IMR-90 (cell line): ENCODE measurements around the gene CNOT6. TPM values are rescaled to one million over a fixed set of nuclear protein-coding genes. Genes with fewer than 3 reads are reported as not detected.

Source experiments
- ATAC-seq: fragments of 200-7000 bp; cut with Tn5 transposase; 2 replicates; pipeline ENCODE4 v1.9.1; 2020; ENCODE audit warnings: low read depth, mild to moderate bottlenecking, moderate library complexity
- BruUV-seq: library from RNA; stranded (reverse); fragments of 400-500 nt; replicated peaks from 2 replicates; lab custom pipeline; 2021; lab: Mats Ljungman, UMichigan
- CTCF ChIA-PET: fragments of 300-600 bp; formaldehyde crosslinking; extraction: SDS; loops from one replicate; lab custom pipeline; 2021; ENCODE audit warnings: antibody characterized with exemption; lab: Yijun Ruan, JAX
- POLR2A ChIA-PET: fragments of 300-600 bp; sonication (Branson Sonifier 250); formaldehyde crosslinking; loops from one replicate; lab custom pipeline; 2022; ENCODE audit warnings: antibody characterized with exemption; ENCODE audit not compliant: unreplicated experiment; lab: Charles Lee
- DNase-seq: peaks from one replicate; pipeline ENCODE4 v3.0.0; 2013
- H2AFZ ChIP-seq: replicated peaks from 2 replicates; pipeline ENCODE3; 2013; ENCODE audit warnings: low read length, mild to moderate bottlenecking; ENCODE audit not compliant: poor library complexity
- H2AK5ac ChIP-seq: 2 replicates; pipeline ENCODE4 v1.6.1; 2013; ENCODE audit warnings: low read depth, low read length, inconsistent platforms
- H2AK9ac ChIP-seq: replicated peaks from 2 replicates; pipeline ENCODE3; 2013; ENCODE audit warnings: mild to moderate bottlenecking, low read depth, low read length, moderate library complexity; ENCODE audit not compliant: poor library complexity
- H2BK120ac ChIP-seq: 2 replicates; pipeline ENCODE4 v1.6.1; 2013; ENCODE audit warnings: low read depth, low read length, inconsistent platforms
- H2BK15ac ChIP-seq: 3 replicates; pipeline ENCODE4 v1.6.1; 2013; ENCODE audit warnings: low read depth, low read length, inconsistent platforms
- H2BK20ac ChIP-seq: 2 replicates; pipeline ENCODE4 v1.6.1; 2013; ENCODE audit warnings: low read depth, mild to moderate bottlenecking, inconsistent platforms, low read length, moderate library complexity
- H2BK5ac ChIP-seq: 2 replicates; pipeline ENCODE4 v1.6.1; 2013; ENCODE audit warnings: mild to moderate bottlenecking, low read depth, low read length, inconsistent platforms; ENCODE audit not compliant: poor library complexity, severe bottlenecking
- H3K14ac ChIP-seq: replicated peaks from 2 replicates; pipeline ENCODE4 v1.6.1; 2013; ENCODE audit warnings: low read depth, low read length, inconsistent platforms
- H3K18ac ChIP-seq: 2 replicates; pipeline ENCODE4 v1.6.1; 2013; ENCODE audit warnings: low read depth, low read length, control low read depth
- H3K23ac ChIP-seq: 2 replicates; pipeline ENCODE4 v1.6.1; 2013; ENCODE audit warnings: low read depth, low read length, inconsistent platforms
- H3K27ac ChIP-seq: 2 replicates; pipeline ENCODE4 v1.5.1; 2013; ENCODE audit warnings: mild to moderate bottlenecking, control low read depth, low read length; ENCODE audit not compliant: insufficient read depth
- H3K27me3 ChIP-seq: 2 replicates; pipeline ENCODE4 v1.6.1; 2013; ENCODE audit warnings: low read length; ENCODE audit not compliant: control insufficient read depth, insufficient read depth
- H3K36me3 ChIP-seq: 2 replicates; pipeline ENCODE4 v1.6.1; 2013; ENCODE audit warnings: low read length, mixed read lengths; ENCODE audit not compliant: control insufficient read depth, insufficient read depth
- H3K4ac ChIP-seq: 2 replicates; pipeline ENCODE4 v1.6.1; 2013; ENCODE audit warnings: low read depth, low read length, inconsistent platforms
- H3K4me1 ChIP-seq: 2 replicates; pipeline ENCODE4 v1.6.1; 2013; ENCODE audit warnings: low read length, mixed read lengths; ENCODE audit not compliant: control insufficient read depth, insufficient read depth
- H3K4me2 ChIP-seq: 2 replicates; pipeline ENCODE4 v1.6.1; 2013; ENCODE audit warnings: low read depth, mild to moderate bottlenecking, control low read depth, low read length, moderate library complexity
- H3K4me3 ChIP-seq: 2 replicates; pipeline ENCODE4 v1.5.1; 2013; ENCODE audit warnings: low read depth, mild to moderate bottlenecking, control low read depth, low read length, moderate library complexity; ENCODE audit not compliant: insufficient read depth
- H3K56ac ChIP-seq: 2 replicates; pipeline ENCODE4 v1.6.1; 2013; ENCODE audit warnings: low read length, inconsistent platforms; ENCODE audit not compliant: insufficient read depth; ENCODE audit errors: extremely low read depth
- H3K79me1 ChIP-seq, 2 experiments: 2 replicates each; pipeline ENCODE4 v1.6.1; 2013; ENCODE audit warnings: low read length in 2 of 2, inconsistent platforms in 1 of 2, low read depth in 1 of 2
- H3K9ac ChIP-seq: 2 replicates; pipeline ENCODE4 v1.6.1; 2013; ENCODE audit warnings: low read depth, low read length, control low read depth
- H3K9me1 ChIP-seq: 2 replicates; pipeline ENCODE4 v1.6.1; 2013; ENCODE audit warnings: low read length, inconsistent platforms; ENCODE audit not compliant: insufficient read depth
- H3K9me3 ChIP-seq: 2 replicates; pipeline ENCODE4 v1.6.1; 2013; ENCODE audit warnings: low read length; ENCODE audit not compliant: control insufficient read depth, insufficient read depth
- H4K20me1 ChIP-seq: 2 replicates; pipeline ENCODE4 v1.6.1; 2013; ENCODE audit warnings: low read length, inconsistent platforms; ENCODE audit not compliant: insufficient read depth
- H4K5ac ChIP-seq: 2 replicates; pipeline ENCODE4 v1.6.1; 2013; ENCODE audit warnings: mild to moderate bottlenecking, low read depth, low read length, control low read depth
- H4K8ac ChIP-seq, 2 experiments: 2 replicates each; pipeline ENCODE4 v1.6.1; 2013; ENCODE audit warnings: low read depth in 2 of 2, low read length in 2 of 2, control low read depth in 1 of 2, inconsistent platforms in 1 of 2
- H4K91ac ChIP-seq: 2 replicates; pipeline ENCODE4 v1.6.1; 2013; ENCODE audit warnings: low read depth, low read length, inconsistent platforms; ENCODE audit not compliant: insufficient read depth
- CTCF ChIP-seq: conservative IDR thresholded peaks from 2 replicates; pipeline ENCODE4 v1.5.1; 2012; ENCODE audit warnings: mild to moderate bottlenecking, low read depth, low read length, improper control_type of control experiment
- RAD21 ChIP-seq: IDR thresholded peaks from 2 replicates; pipeline ENCODE4 v1.6.1; 2012; ENCODE audit warnings: low read length, improper control_type of control experiment
- WGBS, 2 experiments: methylation state at CpG; one replicate each; pipeline versions ENCODE4 v1.1.5 to v1.1.7; 2013; ENCODE audit warnings: missing lambda C conversion rate in 2 of 2; ENCODE audit not compliant: insufficient read length in 1 of 2; ENCODE audit errors: extremely low coverage in 2 of 2; 5-methylcytosine and 5-hydroxymethylcytosine counted together
- dilution Hi-C: fragments of 300-500 bp; cut with HindIII; formaldehyde crosslinking; loops from one replicate; pipeline ENCODE4 v1.14.3; 2018; ENCODE audit warnings: low sequenced_read_pairs; ENCODE audit not compliant: unreplicated experiment
- in situ Hi-C: fragments of 300-500 bp; cut with MboI; formaldehyde crosslinking; loops from 3 replicates; pipeline ENCODE4 v1.14.3; 2019; ENCODE audit warnings: low sequenced_read_pairs, inconsistent platforms, mixed read lengths
- intact Hi-C: fragments of 100-400 bp; cut with micrococcal nuclease; formaldehyde crosslinking; loops from 2 replicates; pipeline ENCODE4 v1.10.0; 2022
- polyA plus RNA-seq, 3 experiments: library from polyadenylated mRNA; depleted of rRNA; stranded (reverse); fragments of >200 nt; gene quantifications; 2 replicates each; pipeline ENCODE4 v1.2.3, GENCODE V29; 2012; ENCODE audit warnings: low replicate concordance in 1 of 3
- total RNA-seq: library from RNA; depleted of rRNA; stranded (reverse); fragments of >200 nt; gene quantifications from 2 replicates; pipeline ENCODE4 v1.2.3, GENCODE V29; 2012

The CNOT6 gene
- total and polyA plus RNA-seq, 2 of the 4 experiments (the other 2 are of a cell fraction) = 9.7 to 10.8 TPM

- in situ Hi-C loops = no loop called here
- no peak overlapping the region for H2AK9ac ChIP-seq
- WGBS, 2 experiments = 0% methylated on average over 4 of the region's 90 CpGs; no CpG with 5 or more reads in 1 of the 2 experiments
- dilution Hi-C loops = no loop called here
- no peak overlapping the region for H4K91ac ChIP-seq
- no peak overlapping the region for H4K8ac ChIP-seq
- no peak overlapping the region for H3K14ac ChIP-seq
- H3K9me3 ChIP-seq = no peaks in the 10 kb centered on the region
- H3K4ac ChIP-seq = no peak overlapping the region
- ATAC-seq (peak; percentile 89), DNase-seq (peak; percentile 47)
- no peak overlapping the region for H2BK120ac ChIP-seq
- no peak overlapping the region for H3K23ac ChIP-seq
- H4K20me1 ChIP-seq = no peaks in the 10 kb centered on the region
- H3K27me3 ChIP-seq = peaks cover 10% of the 10 kb centered on the region; the same call in 1 of the 2 replicates
- no peak overlapping the region for H2BK20ac ChIP-seq
- no peaks in the 10 kb centered on the region for H3K79me1 ChIP-seq
- H3K36me3 ChIP-seq = no peaks in the 10 kb centered on the region
- TF ChIP-seq RAD21 (no peak), CTCF (peak; percentile 24; the same call in 1 of the 2 replicates)
- intact Hi-C loops = no loop called here
- no peak overlapping the region for H2BK5ac ChIP-seq
- peak overlapping the region; percentile 90 for H2AFZ ChIP-seq
- H3K9me1 ChIP-seq = no peaks in the 10 kb centered on the region
- no peaks in the 10 kb centered on the region for H3K4me1 ChIP-seq
- no peak overlapping the region for H2BK15ac ChIP-seq
- no peak overlapping the region for H3K9ac ChIP-seq
- H3K56ac ChIP-seq = no peak overlapping the region
- H4K5ac ChIP-seq = no peak overlapping the region
- H3K4me3 ChIP-seq = peak overlapping the region; percentile 28
- peak overlapping the region; percentile 77 for H3K4me2 ChIP-seq
- H2AK5ac ChIP-seq = no peak overlapping the region
- H3K27ac ChIP-seq = no peak overlapping the region
- BruUV-seq = no TSS peak
- CTCF ChIA-PET = interaction anchor here (0.7 to 1.4 kb wide), 5 partner anchors 13 to 329 kb away, joined by 3 to 8 read pairs (median 4); no protein-coding TSS in a partner anchor
- POLR2A ChIA-PET = no interaction called here
- no peak overlapping the region for H3K18ac ChIP-seq
Measured at GRCh38 chr5:180618829-180619562, 124.8 kb downstream of the CNOT6 start.
